Measurements from ENCODE around the gene COX7A2L. TPM values are rescaled to one million over a fixed set of nuclear protein-coding genes. Genes with fewer than 3 reads are reported as not detected.
"Not testable (repeated sequence)": the region's sequence is repeated elsewhere in the genome, so short reads cannot be mapped to it uniquely, and the experiment has no call there.

Gene COX7A2L
- total RNA-seq, 1 experiment from 2014 or later: 99.5 TPM

DNA sequence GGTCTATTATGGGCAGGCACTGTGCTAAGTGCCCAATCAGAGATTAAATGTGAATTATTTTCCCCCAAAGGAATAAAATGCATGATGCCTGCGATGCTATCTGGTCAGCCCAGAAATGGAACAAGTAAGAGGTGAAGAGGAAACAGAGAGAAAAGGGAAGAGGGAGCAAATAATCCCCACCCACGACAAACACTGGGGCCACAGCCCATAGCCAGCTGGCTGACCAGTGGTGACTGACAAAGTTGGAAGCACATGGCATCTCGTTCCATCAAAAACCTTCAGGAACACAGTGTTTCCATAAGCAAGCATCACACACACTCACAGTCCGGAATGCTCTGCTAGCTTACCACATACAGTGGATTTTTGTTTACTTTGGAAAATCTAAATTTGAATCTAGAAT is 21.1 kb upstream of the COX7A2L start (continued):
- TF ChIP-seq CREM (CRISPR knock-in tag; IDR thresholded peaks at IDR 0.05) (no peak), ZNF396 (CRISPR knock-in tag; IDR thresholded peaks at IDR 0.05; ENCODE audit: borderline replicate concordance) (no peak), CBFB (CRISPR knock-in tag; IDR thresholded peaks at IDR 0.05; ENCODE audit: low read depth) (no peak), ZNF263 (CRISPR knock-in tag; IDR thresholded peaks at IDR 0.05; ENCODE audit: low read depth) (no peak), ZNF532 (CRISPR knock-in tag; IDR thresholded peaks at IDR 0.05; ENCODE audit: borderline replicate concordance) (no peak), HMGA2 (CRISPR knock-in tag; IDR thresholded peaks at IDR 0.05) (no peak)
- TF ChIP-seq, protein P1, sequence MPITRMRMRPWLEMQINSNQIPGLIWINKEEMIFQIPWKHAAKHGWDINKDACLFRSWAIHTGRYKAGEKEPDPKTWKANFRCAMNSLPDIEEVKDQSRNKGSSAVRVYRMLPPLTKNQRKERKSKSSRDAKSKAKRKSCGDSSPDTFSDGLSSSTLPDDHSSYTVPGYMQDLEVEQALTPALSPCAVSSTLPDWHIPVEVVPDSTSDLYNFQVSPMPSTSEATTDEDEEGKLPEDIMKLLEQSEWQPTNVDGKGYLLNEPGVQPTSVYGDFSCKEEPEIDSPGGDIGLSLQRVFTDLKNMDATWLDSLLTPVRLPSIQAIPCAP (CRISPR knock-in tag; IDR thresholded peaks at IDR 0.05): no peak

DNA sequence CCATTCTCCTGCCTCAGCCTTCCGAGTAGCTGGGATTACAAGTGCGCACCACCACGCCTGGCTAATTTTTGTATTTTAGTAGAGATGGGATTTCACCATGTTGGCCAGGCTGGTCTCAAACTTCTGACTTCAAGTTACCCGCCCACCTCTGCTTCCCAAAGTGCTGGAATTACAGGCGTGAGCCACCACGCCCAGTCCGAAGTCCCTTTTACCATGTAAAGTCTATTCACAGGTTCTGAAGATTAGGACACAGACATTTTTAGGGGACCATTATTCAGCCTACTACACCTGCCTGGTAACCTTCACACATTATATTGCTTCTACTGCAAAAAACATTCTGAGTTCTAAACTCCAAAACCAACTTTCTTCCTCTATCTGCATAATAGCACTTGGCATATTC is 19.0 kb upstream of the COX7A2L start:
- ATAC-seq; CTCF ChIA-PET; POLR2A ChIA-PET; H3K27ac Mint-ChIP-seq; H3K4me1 Mint-ChIP-seq; H3K4me3 Mint-ChIP-seq; DNase-seq (ENCODE audit: low spot score); H3K36me3 Mint-ChIP-seq; H3K9me3 Mint-ChIP-seq; H3K27me3 Mint-ChIP-seq (ENCODE audit: low read depth): not testable (repeated sequence)

DNA sequence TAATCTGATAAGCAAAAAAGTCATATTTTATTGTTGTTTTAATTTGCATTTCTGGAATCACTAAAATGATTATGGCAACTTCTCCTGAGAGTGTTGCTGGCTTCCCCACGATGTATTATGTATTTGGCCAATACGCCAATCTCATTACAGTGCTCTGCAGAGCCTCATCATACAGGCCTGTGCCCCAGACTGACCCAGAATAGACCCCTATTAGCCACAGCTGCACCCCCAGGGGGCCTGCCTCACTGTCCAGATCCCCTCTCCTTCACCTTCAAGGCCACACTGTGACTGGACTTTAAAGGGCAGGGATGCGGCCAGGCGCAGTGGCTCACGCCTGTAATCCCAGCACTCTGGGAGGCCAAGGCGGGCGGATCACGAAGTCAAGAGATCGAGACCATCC is 17.4 kb upstream of the COX7A2L start:
- H3K9me3 Mint-ChIP-seq: no peaks in the 10 kb centered on the region
- POLR2A ChIA-PET: no interaction called here
- no peaks in the 10 kb centered on the region for H3K36me3 Mint-ChIP-seq

DNA sequence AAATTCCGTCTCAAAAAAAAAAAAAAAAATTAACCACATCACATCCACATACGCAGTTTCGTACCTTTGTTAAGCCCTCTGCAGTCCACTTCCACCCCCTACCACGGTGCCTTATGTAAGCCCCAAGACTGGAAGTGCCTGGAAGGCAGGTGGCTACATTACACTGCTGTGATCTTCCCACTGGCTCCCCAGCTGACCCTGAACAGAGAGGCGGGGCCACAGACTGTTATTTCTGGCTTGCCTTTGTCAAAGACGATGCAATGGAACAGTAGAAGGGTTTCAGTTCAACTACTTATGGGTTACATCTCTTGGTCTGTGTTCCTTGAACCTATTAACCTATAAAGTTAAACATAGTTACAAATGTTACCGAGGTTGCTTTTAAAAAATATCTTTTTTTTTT is 15.7 kb upstream of the COX7A2L start:
- no peak for ATAC-seq

More for the DNA sequence above, 17.4 kb upstream of the COX7A2L start:
- Mint-ChIP-seq H3K4me1 (no peaks in the 10 kb centered on the region), H3K27me3 (ENCODE audit: low read depth) (no peaks in the 10 kb centered on the region), H3K27ac (no peak overlapping the region), H3K4me3 (no peak overlapping the region)
- DNase-seq (ENCODE audit: low spot score): no peak
- TF ChIP-seq ZNF425 (CRISPR knock-in tag; conservative IDR thresholded peaks at IDR 0.05) (no peak), NFE2L1 (CRISPR knock-in tag; IDR thresholded peaks at IDR 0.05) (no peak)
- no peak for ATAC-seq
- CTCF ChIA-PET: no interaction called here

More for the DNA sequence above, 15.7 kb upstream of the COX7A2L start:
- ChIA-PET CTCF (no interaction called here), POLR2A (no interaction called here)
- Mint-ChIP-seq H3K27ac (no peak overlapping the region), H3K4me3 (no peak overlapping the region), H3K9me3 (no peaks in the 10 kb centered on the region), H3K27me3 (ENCODE audit: low read depth) (no peaks in the 10 kb centered on the region), H3K4me1 (no peaks in the 10 kb centered on the region), H3K36me3 (no peaks in the 10 kb centered on the region)
- no peak for DNase-seq (ENCODE audit: low spot score)
- TF ChIP-seq NR2C2 (CRISPR knock-in tag; IDR thresholded peaks at IDR 0.05) (no peak), ELF4 (CRISPR knock-in tag; IDR thresholded peaks at IDR 0.05; ENCODE audit: low read depth) (no peak)

Data from WTC11 (cell line).